Measurements from ENCODE around the gene TACC2. TPM values are rescaled to one million over a fixed set of nuclear protein-coding genes. Genes with fewer than 3 reads are reported as not detected.
"Not testable (repeated sequence)": the region's sequence is repeated elsewhere in the genome, so short reads cannot be mapped to it uniquely, and the experiment has no call there.

The TACC2 gene
- total RNA-seq, 4 donors from 2014 or later, result 206 to 606 (median 261) TPM

GRCh38 chr10:122057841-122058413 lies 69.0 kb downstream of the TACC2 start:
- TF ChIP-seq CTCF (IDR thresholded peaks at IDR 0.05), result no peak
- TF ChIP-seq POLR2AphosphoS5 (IDR thresholded peaks at IDR 0.05), result no peak
- TF ChIP-seq POLR2A (IDR thresholded peaks at IDR 0.05), result no peak
- no peak for TF ChIP-seq EP300 (IDR thresholded peaks at IDR 0.05)
- Histone ChIP-seq H3K4me3 (no peak overlapping the region), H3K36me3 (no peaks in the 10 kb centered on the region), H3K4me1 (peaks cover 43% of the 10 kb centered on the region), H3K9me3 (no peaks in the 10 kb centered on the region), H3K27ac (no peak overlapping the region), H3K27me3 (no peaks in the 10 kb centered on the region)
- 83% methylated on average over 14 of the region's 14 CpGs for WGBS
- DNase-seq (ENCODE audit: low spot score in 2 of 2), result no peak

- DNase-seq (ENCODE audit: low spot score in 2 of 2), result no peak
- H3K27me3 ChIP-seq, result no peaks in the 10 kb centered on the region
- peak overlapping the region; percentile 34 for H3K27ac ChIP-seq
- WGBS, result 25% methylated on average over 1 of the region's 2 CpGs
- TF ChIP-seq POLR2A (IDR thresholded peaks at IDR 0.05), result no peak
- TF ChIP-seq POLR2AphosphoS5 (IDR thresholded peaks at IDR 0.05), result no peak
- TF ChIP-seq CTCF (IDR thresholded peaks at IDR 0.05), result no peak
- no peak for TF ChIP-seq EP300 (IDR thresholded peaks at IDR 0.05)
- H3K4me3 ChIP-seq, result no peak overlapping the region
- no peaks in the 10 kb centered on the region for H3K36me3 ChIP-seq
- no peaks in the 10 kb centered on the region for H3K9me3 ChIP-seq
- peaks cover 45% of the 10 kb centered on the region for H3K4me1 ChIP-seq
These were observed 71.3 kb downstream of the TACC2 start for GRCh38 chr10:122060250-122060649.

GRCh38 chr10:122062831-122063674 lies 74.1 kb downstream of the TACC2 start:
- H3K4me3 ChIP-seq, result no peak overlapping the region

GRCh38 chr10:122066337-122066939 lies 77.5 kb downstream of the TACC2 start:
- H3K4me3 ChIP-seq, H3K27ac ChIP-seq, H3K36me3 ChIP-seq, H3K9me3 ChIP-seq, H3K27me3 ChIP-seq: not testable (repeated sequence)
- DNase-seq (ENCODE audit: low spot score in 2 of 2), result peak in 1 of 2 donors; percentile 25
- H3K4me1 ChIP-seq, result peaks cover 50% of the 10 kb centered on the region
- WGBS, result 89% methylated on average over 9 of the region's 9 CpGs

More at GRCh38 chr10:122062831-122063674, 74.1 kb downstream of the TACC2 start:
- 21% methylated on average over 13 of the region's 13 CpGs for WGBS
- Histone ChIP-seq H3K27me3 (no peaks in the 10 kb centered on the region), H3K36me3 (no peaks in the 10 kb centered on the region), H3K4me1 (peaks cover 38% of the 10 kb centered on the region), H3K27ac (peak overlapping the region; percentile 94), H3K9me3 (no peaks in the 10 kb centered on the region)
- peak; percentile 51 for TF ChIP-seq EP300 (IDR thresholded peaks at IDR 0.05)
- no peak for TF ChIP-seq CTCF (IDR thresholded peaks at IDR 0.05)
- peak; percentile 46 to 89 (median 82) for TF ChIP-seq POLR2AphosphoS5 (IDR thresholded peaks at IDR 0.05)
- TF ChIP-seq POLR2A (IDR thresholded peaks at IDR 0.05), result no peak
- peak; percentile 91 to 92 for DNase-seq (ENCODE audit: low spot score in 2 of 2)

GRCh38 chr10:122068844-122069243 lies 79.9 kb downstream of the TACC2 start:
- no peaks in the 10 kb centered on the region for H3K9me3 ChIP-seq
- no peaks in the 10 kb centered on the region for H3K36me3 ChIP-seq
- TF ChIP-seq POLR2A (IDR thresholded peaks at IDR 0.05), result no peak
- no peak for TF ChIP-seq CTCF (IDR thresholded peaks at IDR 0.05)
- no peak for TF ChIP-seq EP300 (IDR thresholded peaks at IDR 0.05)
- TF ChIP-seq POLR2AphosphoS5 (IDR thresholded peaks at IDR 0.05), result no peak
- H3K4me1 ChIP-seq, result peaks cover 29% of the 10 kb centered on the region
- no peaks in the 10 kb centered on the region for H3K27me3 ChIP-seq
- H3K4me3 ChIP-seq, result no peak overlapping the region
- peak; percentile 35 to 52 for DNase-seq (ENCODE audit: low spot score in 2 of 2)
- H3K27ac ChIP-seq, result peak overlapping the region; percentile 76
- 95% methylated on average over 12 of the region's 12 CpGs for WGBS

Measured in suprapubic skin (tissue), 4 donors.